ENCODE measurements around the gene STX8.

The STX8 gene

GRCh38 chr17:9291912-9292560, 283.6 kb downstream of the STX8 start:
- no peak for DNase-seq (ENCODE audit: low read depth)

DNA sequence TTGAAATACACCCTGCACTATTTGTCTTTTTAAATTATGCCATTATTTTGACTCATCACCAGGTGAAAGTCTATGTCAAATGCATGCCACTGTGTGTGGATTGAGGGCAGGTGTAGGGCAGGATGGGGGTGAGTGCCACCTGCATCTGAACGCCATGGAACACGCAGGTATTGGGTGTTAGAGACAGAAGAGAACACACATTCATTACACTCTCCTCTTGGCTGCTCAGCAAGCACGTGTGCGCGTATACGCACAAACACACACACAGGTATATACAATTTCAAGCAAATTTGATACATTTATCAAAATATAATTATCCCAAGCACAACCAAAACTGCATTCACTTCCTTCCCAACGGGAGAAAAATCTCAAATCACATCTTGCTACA, 285.4 kb downstream of the STX8 start:
- no peak for DNase-seq (ENCODE audit: low read depth)

- no peak for DNase-seq (ENCODE audit: low read depth)
Observed at GRCh38 chr17:9287306-9287705, 288.3 kb downstream of the STX8 start.

DNA sequence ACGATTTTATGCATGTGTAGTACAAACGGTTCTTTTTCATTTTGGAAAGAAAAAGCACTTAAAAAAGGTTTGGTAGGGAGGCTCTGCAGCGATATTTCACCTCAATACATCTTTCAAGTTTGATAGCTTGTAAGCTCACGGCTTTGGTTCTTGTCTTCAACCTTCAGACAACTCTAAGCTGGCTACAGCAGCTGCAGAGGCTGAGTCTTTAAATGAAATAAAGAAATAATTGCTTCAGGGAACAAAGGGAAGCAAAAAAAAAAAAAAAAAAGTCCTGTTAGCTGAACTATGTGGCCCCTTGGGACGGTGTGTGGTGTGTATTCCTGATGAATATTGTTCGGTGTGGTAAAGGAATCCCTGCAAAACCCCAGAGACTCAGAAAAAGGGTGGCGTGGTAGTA, 289.2 kb downstream of the STX8 start:
- no peak for DNase-seq (ENCODE audit: low read depth)

DNA sequence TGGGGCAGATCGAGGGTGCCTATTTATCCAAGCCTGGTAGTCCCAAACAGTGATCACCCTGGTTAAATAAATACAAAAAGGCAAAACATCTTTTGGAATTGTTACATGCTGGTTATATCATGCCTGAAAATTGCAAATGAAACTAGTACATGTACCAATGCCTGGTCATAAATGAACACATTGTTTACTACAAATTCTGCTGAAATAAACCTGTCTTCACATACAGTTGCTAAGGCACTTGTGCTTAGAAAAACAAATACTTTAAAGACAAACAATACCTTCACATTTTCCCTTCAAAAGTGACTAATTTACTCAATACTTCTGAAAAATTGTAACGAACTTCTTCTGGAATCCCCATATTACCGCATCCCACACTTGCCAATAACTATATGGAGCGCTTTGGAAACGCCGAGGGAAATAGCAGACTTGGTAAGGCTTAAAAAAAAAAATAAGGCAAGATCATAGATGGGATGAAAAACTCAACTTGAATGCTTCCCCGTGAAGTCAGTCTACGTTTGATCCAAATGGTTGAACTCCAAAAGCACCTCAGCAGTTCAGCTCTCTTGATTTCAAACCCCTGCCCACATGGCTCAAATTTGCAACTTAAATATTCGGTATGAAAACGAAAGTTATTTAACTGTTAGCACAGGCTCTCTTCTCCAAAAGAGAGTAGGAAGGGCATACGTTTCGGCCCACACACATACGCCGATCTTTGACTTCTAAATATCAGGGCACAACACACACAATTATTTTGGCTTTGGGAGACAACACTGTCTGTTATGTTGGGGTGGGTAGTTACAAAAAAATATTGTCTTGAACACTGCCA, 289.8 kb downstream of the STX8 start:
- no peak for DNase-seq (ENCODE audit: low read depth)

- DNase-seq (ENCODE audit: low read depth): no peak
Observed at GRCh38 chr17:9284884-9285283, 290.7 kb downstream of the STX8 start.

DNA sequence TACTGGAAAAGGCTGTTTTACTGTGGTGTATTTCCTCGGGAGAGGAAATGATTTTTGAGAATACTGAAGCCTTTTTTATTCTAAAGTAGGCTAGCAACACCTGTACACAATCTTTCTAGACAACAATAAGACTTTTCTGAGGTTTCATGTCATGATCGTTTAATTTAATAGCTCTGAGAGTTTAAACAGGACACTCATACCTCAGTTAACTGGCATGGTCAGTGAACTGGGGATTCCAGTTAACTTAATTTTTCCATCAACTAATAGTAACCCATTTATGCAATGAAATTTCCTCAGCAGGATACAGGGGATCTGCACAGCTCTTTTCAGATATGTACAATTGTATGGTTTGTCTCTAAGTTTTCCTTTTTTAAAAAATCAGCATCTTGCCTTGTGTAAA, 291.7 kb downstream of the STX8 start:
- no peak for DNase-seq (ENCODE audit: low read depth)

- no peak for DNase-seq (ENCODE audit: low read depth)
Observed at GRCh38 chr17:9279893-9280292, 295.7 kb downstream of the STX8 start.

DNA sequence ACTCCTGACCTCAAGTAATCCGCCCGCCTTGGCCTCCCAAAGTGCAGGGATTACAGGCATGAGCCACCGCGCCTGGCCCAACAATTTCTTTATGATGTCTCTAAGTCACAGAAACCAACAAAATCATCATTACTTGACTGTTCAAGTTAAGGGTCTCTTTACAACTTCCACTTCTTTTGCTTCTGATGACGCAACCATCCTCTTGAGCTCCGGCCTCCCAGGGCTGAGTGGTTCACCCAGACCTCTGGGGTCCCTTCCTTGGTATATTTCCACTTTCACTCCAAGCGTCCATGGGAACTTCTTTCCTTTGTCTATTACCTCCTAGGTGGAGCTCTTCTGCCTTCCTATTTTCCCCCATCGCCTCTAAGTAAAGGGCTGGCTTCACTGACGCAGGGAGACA, 300.6 kb downstream of the STX8 start:
- DNase-seq (ENCODE audit: low read depth): no peak

- DNase-seq (ENCODE audit: low read depth): no peak
Observed at GRCh38 chr17:9273428-9274391, 301.9 kb downstream of the STX8 start.

- DNase-seq (ENCODE audit: low read depth): no peak
Observed at GRCh38 chr17:9272501-9273200, 303.0 kb downstream of the STX8 start.

GRCh38 chr17:9271989-9272388, 303.6 kb downstream of the STX8 start:
- no peak for DNase-seq (ENCODE audit: low read depth)

DNA sequence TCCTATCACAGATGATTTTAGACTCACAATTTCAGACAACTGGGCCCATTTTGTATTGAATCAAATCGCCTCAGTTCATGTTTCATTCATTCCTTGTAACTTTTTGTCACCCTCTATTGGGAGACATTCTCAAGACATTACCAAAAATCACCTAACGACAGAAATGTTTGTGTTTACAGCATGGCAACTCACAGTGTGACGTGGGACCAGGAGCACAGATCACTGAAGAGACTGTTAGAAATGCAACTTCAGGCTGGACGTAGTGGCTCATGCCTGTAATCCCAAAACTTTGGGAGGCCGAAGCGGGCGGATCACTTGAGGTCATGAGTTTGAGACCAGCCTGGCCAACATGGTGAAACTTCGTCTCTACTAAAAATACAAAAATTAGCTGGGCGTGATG, 304.7 kb downstream of the STX8 start:
- DNase-seq (ENCODE audit: low read depth): no peak

DNA sequence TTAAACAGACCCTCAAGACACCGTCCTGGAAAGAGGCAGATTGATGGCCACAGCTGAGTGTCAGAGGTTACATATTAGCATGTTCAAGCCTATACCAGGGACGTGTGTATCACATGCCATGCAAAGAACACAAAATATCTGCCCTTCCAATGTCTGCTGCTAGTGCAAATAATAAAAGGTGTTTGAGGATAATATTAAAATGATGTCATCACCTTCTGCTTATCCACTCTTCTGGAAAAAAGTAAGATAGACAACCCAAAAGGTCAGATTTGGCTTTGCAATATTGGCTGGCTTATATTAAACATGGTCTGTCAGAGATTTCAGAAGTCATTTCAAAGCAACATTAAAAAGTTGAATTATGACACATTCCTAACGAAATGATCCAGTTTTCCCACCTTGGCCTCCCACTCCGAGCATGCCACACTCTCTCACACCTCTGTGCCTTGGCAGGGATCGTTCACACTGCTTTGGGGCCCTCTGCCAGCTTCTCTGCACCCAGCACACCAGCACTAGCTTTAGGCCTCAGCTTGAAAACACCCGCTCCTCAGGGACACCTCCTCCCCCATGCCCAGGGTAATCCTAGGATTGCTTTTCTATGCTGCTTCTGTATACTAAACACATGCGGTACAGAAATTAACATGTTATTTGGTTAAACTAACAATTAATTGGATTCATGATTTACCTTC, 306.1 kb downstream of the STX8 start:
- no peak for DNase-seq (ENCODE audit: low read depth)

- DNase-seq (ENCODE audit: low read depth): no peak
Observed at GRCh38 chr17:9268546-9268945, 307.1 kb downstream of the STX8 start.

DNA sequence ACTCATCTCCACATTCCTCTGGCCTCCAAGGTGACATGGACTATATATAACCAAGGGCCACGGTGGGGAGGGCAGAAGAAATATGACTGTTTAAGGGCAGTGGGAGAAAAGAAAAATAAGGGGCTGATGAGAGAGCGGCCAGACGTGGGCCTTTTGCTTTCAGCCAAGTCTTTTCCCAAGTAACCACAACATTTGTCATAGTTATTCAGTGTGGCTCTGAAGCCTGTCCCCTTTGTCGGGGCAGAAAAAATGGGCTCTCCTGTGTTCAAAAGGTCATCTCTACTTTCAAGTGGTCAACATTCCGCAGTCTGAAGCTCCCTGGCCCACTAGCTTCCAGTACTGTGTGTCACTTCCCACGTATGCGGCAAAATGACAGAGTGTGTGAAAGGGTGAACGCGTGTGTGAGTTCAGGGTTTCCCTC, 308.9 kb downstream of the STX8 start:
- DNase-seq (ENCODE audit: low read depth): no peak

DNA sequence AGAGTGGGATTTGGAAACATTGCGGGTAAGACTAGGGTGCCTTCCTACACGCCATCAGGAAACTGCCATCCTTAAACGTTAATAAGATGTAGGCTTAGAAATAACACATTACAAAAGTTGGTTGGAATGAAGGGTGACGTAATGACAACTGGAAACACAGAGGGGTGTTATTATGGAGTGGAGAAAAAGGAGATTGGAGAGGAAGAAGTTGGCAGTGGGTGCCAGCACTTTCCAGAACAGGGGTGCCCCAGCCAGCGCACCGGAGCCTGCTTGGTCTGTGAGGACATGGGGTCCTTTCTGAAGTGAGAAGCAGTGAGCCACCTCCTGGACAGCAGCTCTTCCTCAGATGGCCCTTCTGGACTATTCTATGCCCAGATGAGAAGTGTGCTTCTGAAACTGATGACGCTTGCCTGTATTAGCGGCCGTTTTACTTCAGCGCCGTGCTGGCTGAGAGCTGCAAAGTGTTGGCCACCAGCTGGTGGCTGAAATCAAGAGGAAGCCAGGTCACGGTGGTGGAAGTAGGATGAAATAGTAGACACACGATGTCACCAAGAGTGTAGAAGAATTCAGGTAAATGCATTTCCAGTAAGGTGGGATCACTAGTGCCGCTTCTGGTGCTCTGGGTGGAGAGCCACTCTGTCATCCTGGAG, 309.5 kb downstream of the STX8 start:
- DNase-seq (ENCODE audit: low read depth): no peak

- DNase-seq (ENCODE audit: low read depth): no peak
Observed at GRCh38 chr17:9261081-9262012, 314.3 kb downstream of the STX8 start.

GRCh38 chr17:9259419-9259818, 316.2 kb downstream of the STX8 start:
- no peak for DNase-seq (ENCODE audit: low read depth)
